ENCODE measurements around the gene C19orf73. TPM values are rescaled to one million over a fixed set of nuclear protein-coding genes. Genes with fewer than 3 reads are reported as not detected.
A peak's percentile ranks its signal among the peaks of the same experiment; 100 is the strongest.

C19orf73 gene
- total and polyA plus RNA-seq, 9 of the 15 experiments (the other 6 are each of a cell fraction or from before 2014, with no cell fraction given), result 0.08 to 7.4 (median 1.4) TPM

DNA sequence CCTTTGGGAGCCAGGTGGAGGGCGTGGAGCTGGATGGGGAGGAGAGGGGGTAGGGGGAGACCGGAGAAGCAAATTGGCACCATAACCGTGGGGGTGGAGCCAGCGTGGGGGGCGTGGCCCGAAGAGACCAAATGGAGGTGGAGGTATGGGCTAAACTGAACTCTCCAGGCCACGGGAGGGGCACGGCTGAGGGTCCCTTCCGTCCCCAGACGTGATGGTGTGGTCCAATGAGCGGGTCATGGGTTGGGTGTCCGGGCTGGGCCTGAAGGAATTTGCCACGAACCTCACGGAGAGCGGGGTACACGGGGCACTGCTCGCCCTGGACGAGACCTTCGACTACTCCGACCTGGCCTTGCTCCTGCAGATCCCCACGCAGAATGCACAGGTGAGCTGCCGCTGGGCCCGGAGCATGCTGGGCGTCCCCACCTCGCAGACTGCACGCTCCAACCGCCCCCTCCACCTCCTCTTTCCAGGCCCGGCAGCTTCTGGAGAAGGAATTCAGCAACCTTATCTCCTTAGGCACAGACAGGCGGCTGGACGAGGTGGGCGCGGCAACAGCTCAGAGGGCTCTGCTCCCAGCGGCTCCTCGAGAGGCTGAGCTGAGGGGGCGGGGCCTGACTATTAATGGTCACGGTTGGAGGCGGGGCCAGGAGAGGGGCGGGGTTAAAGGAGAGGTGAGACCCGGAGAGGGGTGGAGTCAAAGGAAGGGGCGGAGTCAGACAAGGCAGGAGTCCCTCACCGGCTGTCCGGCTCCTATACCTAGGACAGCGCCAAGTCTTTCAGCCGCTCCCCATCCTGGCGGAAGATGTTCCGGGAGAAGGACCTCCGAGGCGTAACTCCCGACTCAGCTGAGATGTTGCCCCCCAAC, 30.1 kb upstream of the C19orf73 start (continued):
- TF ChIP-seq, protein P1, sequence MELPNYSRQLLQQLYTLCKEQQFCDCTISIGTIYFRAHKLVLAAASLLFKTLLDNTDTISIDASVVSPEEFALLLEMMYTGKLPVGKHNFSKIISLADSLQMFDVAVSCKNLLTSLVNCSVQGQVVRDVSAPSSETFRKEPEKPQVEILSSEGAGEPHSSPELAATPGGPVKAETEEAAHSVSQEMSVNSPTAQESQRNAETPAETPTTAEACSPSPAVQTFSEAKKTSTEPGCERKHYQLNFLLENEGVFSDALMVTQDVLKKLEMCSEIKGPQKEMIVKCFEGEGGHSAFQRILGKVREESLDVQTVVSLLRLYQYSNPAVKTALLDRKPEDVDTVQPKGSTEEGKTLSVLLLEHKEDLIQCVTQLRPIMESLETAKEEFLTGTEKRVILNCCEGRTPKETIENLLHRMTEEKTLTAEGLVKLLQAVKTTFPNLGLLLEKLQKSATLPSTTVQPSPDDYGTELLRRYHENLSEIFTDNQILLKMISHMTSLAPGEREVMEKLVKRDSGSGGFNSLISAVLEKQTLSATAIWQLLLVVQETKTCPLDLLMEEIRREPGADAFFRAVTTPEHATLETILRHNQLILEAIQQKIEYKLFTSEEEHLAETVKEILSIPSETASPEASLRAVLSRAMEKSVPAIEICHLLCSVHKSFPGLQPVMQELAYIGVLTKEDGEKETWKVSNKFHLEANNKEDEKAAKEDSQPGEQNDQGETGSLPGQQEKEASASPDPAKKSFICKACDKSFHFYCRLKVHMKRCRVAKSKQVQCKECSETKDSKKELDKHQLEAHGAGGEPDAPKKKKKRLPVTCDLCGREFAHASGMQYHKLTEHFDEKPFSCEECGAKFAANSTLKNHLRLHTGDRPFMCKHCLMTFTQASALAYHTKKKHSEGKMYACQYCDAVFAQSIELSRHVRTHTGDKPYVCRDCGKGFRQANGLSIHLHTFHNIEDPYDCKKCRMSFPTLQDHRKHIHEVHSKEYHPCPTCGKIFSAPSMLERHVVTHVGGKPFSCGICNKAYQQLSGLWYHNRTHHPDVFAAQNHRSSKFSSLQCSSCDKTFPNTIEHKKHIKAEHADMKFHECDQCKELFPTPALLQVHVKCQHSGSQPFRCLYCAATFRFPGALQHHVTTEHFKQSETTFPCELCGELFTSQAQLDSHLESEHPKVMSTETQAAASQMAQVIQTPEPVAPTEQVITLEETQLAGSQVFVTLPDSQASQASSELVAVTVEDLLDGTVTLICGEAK (IDR thresholded peaks at IDR 0.05), result no peak
- TF ChIP-seq, protein P1 (CRISPR knock-in tag; IDR thresholded peaks at IDR 0.05), result no peak
- TF ChIP-seq, protein P2, sequence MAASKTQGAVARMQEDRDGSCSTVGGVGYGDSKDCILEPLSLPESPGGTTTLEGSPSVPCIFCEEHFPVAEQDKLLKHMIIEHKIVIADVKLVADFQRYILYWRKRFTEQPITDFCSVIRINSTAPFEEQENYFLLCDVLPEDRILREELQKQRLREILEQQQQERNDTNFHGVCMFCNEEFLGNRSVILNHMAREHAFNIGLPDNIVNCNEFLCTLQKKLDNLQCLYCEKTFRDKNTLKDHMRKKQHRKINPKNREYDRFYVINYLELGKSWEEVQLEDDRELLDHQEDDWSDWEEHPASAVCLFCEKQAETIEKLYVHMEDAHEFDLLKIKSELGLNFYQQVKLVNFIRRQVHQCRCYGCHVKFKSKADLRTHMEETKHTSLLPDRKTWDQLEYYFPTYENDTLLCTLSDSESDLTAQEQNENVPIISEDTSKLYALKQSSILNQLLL (CRISPR knock-in tag; IDR thresholded peaks at IDR 0.05; ENCODE audit: borderline replicate concordance), result no peak
- TF ChIP-seq, protein P3, sequence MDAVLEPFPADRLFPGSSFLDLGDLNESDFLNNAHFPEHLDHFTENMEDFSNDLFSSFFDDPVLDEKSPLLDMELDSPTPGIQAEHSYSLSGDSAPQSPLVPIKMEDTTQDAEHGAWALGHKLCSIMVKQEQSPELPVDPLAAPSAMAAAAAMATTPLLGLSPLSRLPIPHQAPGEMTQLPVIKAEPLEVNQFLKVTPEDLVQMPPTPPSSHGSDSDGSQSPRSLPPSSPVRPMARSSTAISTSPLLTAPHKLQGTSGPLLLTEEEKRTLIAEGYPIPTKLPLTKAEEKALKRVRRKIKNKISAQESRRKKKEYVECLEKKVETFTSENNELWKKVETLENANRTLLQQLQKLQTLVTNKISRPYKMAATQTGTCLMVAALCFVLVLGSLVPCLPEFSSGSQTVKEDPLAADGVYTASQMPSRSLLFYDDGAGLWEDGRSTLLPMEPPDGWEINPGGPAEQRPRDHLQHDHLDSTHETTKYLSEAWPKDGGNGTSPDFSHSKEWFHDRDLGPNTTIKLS (IDR thresholded peaks at IDR 0.05; ENCODE audit: borderline replicate concordance, low read depth), result peak; percentile 31; the same call in 1 of the 2 replicates
- TF ChIP-seq PCBP1 (IDR thresholded peaks at IDR 0.05; ENCODE audit: low read depth, low read length, poor library complexity, severe bottlenecking) (peak; percentile 39), STAT5B (CRISPR knock-in tag; IDR thresholded peaks at IDR 0.05) (no peak), ZC3H8 (IDR thresholded peaks at IDR 0.05) (no peak), BACH1 (tag; IDR thresholded peaks at IDR 0.05) (no peak), KAT8 (IDR thresholded peaks at IDR 0.05; ENCODE audit: low read depth) (no peak), ZNF239 (CRISPR knock-in tag; IDR thresholded peaks at IDR 0.05) (no peak), CBX1 (IDR thresholded peaks at IDR 0.05; ENCODE audit: low read depth) (no peak), FOXP1 (CRISPR knock-in tag; IDR thresholded peaks at IDR 0.05) (peak; percentile 89), BCL6 (CRISPR knock-in tag; IDR thresholded peaks at IDR 0.05) (no peak)
- TF ChIP-seq, protein P4, sequence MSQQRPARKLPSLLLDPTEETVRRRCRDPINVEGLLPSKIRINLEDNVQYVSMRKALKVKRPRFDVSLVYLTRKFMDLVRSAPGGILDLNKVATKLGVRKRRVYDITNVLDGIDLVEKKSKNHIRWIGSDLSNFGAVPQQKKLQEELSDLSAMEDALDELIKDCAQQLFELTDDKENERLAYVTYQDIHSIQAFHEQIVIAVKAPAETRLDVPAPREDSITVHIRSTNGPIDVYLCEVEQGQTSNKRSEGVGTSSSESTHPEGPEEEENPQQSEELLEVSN (IDR thresholded peaks at IDR 0.05; ENCODE audit: borderline replicate concordance in 1 of 2, extremely low read depth in 1 of 2, insufficient read depth in 1 of 2, insufficient read length in 1 of 2, low read depth in 1 of 2, low read length in 1 of 2, poor library complexity in 1 of 2, severe bottlenecking in 1 of 2), result peak; percentile 21 to 37

Data from K562 (cell line).